HCT116 (cell line): ENCODE results near the gene SUPT3H. TPM values are rescaled to one million over a fixed set of nuclear protein-coding genes. Genes with fewer than 3 reads are reported as not detected.

Experiments used
- ATAC-seq: fragments of 200-7000 bp; cut with Tn5 transposase; 2 replicates; pipeline ENCODE4 v1.9.1; 2020; ENCODE audit warnings: mild to moderate bottlenecking, moderate library complexity
- BruUV-seq: library from RNA; stranded (reverse); fragments of 400-500 nt; replicated peaks from 2 replicates; lab custom pipeline; 2021; lab: Mats Ljungman, UMichigan
- CTCF ChIA-PET: fragments of 300-600 bp; sonication (Branson Sonifier 250); formaldehyde crosslinking; loops from one replicate; lab custom pipeline; 2021; ENCODE audit warnings: antibody characterized with exemption; lab: Charles Lee
- POLR2A ChIA-PET: fragments of 300-600, 350-600 bp; sonication (Branson Sonifier 250); formaldehyde crosslinking; loops from one replicate; lab custom pipeline; 2021; ENCODE audit warnings: antibody characterized with exemption; lab: Charles Lee
- RAD21 ChIA-PET, 2 experiments: fragments of 300-600 bp; sonication (Branson Sonifier 250); formaldehyde crosslinking; loops; one replicate each; lab custom pipeline; 2023; ENCODE audit warnings: low total read pairs in 2 of 2; ENCODE audit not compliant: uncharacterized antibody in 2 of 2, unreplicated experiment in 2 of 2, low non-redundant PET in 1 of 2; lab: Charles Lee
- DNase-seq: peaks from one replicate; pipeline ENCODE4 v3.0.0-alpha.2; 2010; ENCODE audit warnings: low read depth, low spot score
- H2AFZ ChIP-seq: fragments of 200-600 bp; shearing (Covaris generic), sonication (generic); 2 replicates; pipeline ENCODE4 v1.6.1; 2017; ENCODE audit warnings: low read depth, mixed run types, mixed read lengths, antibody characterized with exemption, low read length; ENCODE audit not compliant: poor library complexity, severe bottlenecking
- H3K27ac ChIP-seq: 2 replicates; pipeline ENCODE4 v1.5.1; 2012; ENCODE audit warnings: low read depth, low read length
- H3K27me3 ChIP-seq: fragments of 200-600 bp; sonication (generic); 2 replicates; pipeline ENCODE4 v1.6.1; 2016; ENCODE audit warnings: mixed run types, low read length, mixed read lengths; ENCODE audit not compliant: insufficient read depth
- H3K36me3 ChIP-seq, 2 experiments: fragments of 200-500 bp in 1 of 2; fragments of 200-600 bp in 1 of 2; sonication (Bioruptor generic) in 1 of 2; sonication (generic) in 1 of 2; 2 replicates each; pipeline versions ENCODE4 v1.5.1 to v1.6.1; 2014 to 2016; ENCODE audit warnings: low read length in 2 of 2, inconsistent platforms in 1 of 2, mixed read lengths in 1 of 2, mixed run types in 1 of 2; ENCODE audit not compliant: insufficient read depth in 2 of 2, control insufficient read depth in 1 of 2
- H3K4me1 ChIP-seq, 2 experiments: fragments of 200-600 bp in 1 of 2; sonication (generic) in 1 of 2; 2 replicates each; pipeline versions ENCODE4 v1.5.1 to v1.6.1; 2012 to 2017; ENCODE audit warnings: low read length in 2 of 2, inconsistent platforms in 1 of 2, mild to moderate bottlenecking in 1 of 2, mixed read lengths in 1 of 2, mixed run types in 1 of 2, moderate library complexity in 1 of 2; ENCODE audit not compliant: insufficient read depth in 2 of 2, control insufficient read depth in 1 of 2
- H3K4me2 ChIP-seq: fragments of 200-600 bp; sonication (generic); 2 replicates; pipeline ENCODE4 v1.6.1; 2017; ENCODE audit warnings: mixed run types, low read length, mixed read lengths
- H3K4me3 ChIP-seq, 2 experiments: fragments of 200-600 bp in 1 of 2; sonication (generic) in 1 of 2; replicated peaks in 1 of 2; 2 replicates each; pipeline ENCODE4 v1.5.1; 2011 to 2016; ENCODE audit warnings: low read length in 2 of 2, control low read depth in 1 of 2, low read depth in 1 of 2, mild to moderate bottlenecking in 1 of 2, mixed read lengths in 1 of 2, mixed run types in 1 of 2
- H3K79me2 ChIP-seq: fragments of 200-600 bp; sonication (generic); 2 replicates; pipeline ENCODE4 v1.6.1; 2017; ENCODE audit warnings: mild to moderate bottlenecking, mixed run types, low read length, moderate library complexity, mixed read lengths; ENCODE audit not compliant: insufficient read depth
- H3K9ac ChIP-seq: fragments of 200-600 bp; sonication (generic); 2 replicates; pipeline ENCODE4 v1.6.1; 2016; ENCODE audit warnings: low read length, mixed read lengths
- H3K9me2 ChIP-seq: fragments of 200-600 bp; sonication (generic), shearing (Covaris generic); 2 replicates; pipeline ENCODE4 v1.6.1; 2017; ENCODE audit warnings: mixed run types, mild to moderate bottlenecking, moderate library complexity; ENCODE audit not compliant: insufficient read depth
- H3K9me3 ChIP-seq, 2 experiments: fragments of 200-500 bp in 1 of 2; fragments of 200-600 bp in 1 of 2; sonication (Bioruptor generic) in 1 of 2; sonication (generic) in 1 of 2; 2 replicates each; pipeline ENCODE4 v1.6.1; 2014 to 2017; ENCODE audit warnings: low read length in 2 of 2, mixed read lengths in 2 of 2, inconsistent platforms in 1 of 2, low read depth in 1 of 2, mild to moderate bottlenecking in 1 of 2, mixed run types in 1 of 2, moderate library complexity in 1 of 2; ENCODE audit not compliant: control insufficient read depth in 1 of 2, insufficient read depth in 1 of 2
- H4K20me1 ChIP-seq: fragments of 200-600 bp; sonication (generic), shearing (Covaris generic); 2 replicates; pipeline ENCODE4 v1.6.1; 2017; ENCODE audit warnings: mixed run types, mild to moderate bottlenecking, moderate library complexity; ENCODE audit not compliant: insufficient read depth
- CBX3 ChIP-seq: IDR thresholded peaks from 2 replicates; pipeline ENCODE4 v1.6.1; 2012; ENCODE audit warnings: low read depth
- ELF1 ChIP-seq: IDR thresholded peaks from 2 replicates; pipeline ENCODE4 v1.6.1; 2012; ENCODE audit warnings: low read depth, borderline replicate concordance
- EZH2 ChIP-seq: fragments of 200-600 bp; sonication (generic); IDR thresholded peaks from 2 replicates; pipeline ENCODE4 v1.6.1; 2017; ENCODE audit warnings: antibody characterized with exemption, mixed run types
- EZH2phosphoT487 ChIP-seq: fragments of 200-600 bp; IDR thresholded peaks from 2 replicates; pipeline ENCODE4 v1.6.1; 2018; ENCODE audit warnings: antibody characterized with exemption, borderline replicate concordance
- FOSL1 ChIP-seq: IDR thresholded peaks from 2 replicates; pipeline ENCODE4 v1.6.1; 2012; ENCODE audit warnings: low read depth
- JUND ChIP-seq: IDR thresholded peaks from 2 replicates; pipeline ENCODE4 v1.6.1; 2012
- POLR2A ChIP-seq: IDR thresholded peaks from 2 replicates; pipeline ENCODE4 v1.7.0; 2011; ENCODE audit warnings: borderline replicate concordance; ENCODE audit not compliant: insufficient read depth, insufficient read length; ENCODE audit errors: extremely low read depth
- POLR2AphosphoS5 ChIP-seq: IDR thresholded peaks from 2 replicates; pipeline ENCODE4 v1.6.1; 2011; ENCODE audit warnings: mild to moderate bottlenecking, low read depth, low read length, moderate library complexity
- SP1 ChIP-seq: IDR thresholded peaks from 2 replicates; pipeline ENCODE4 v1.6.1; 2012; ENCODE audit warnings: low read depth
- SRF ChIP-seq: IDR thresholded peaks from 2 replicates; pipeline ENCODE4 v1.6.1; 2012; ENCODE audit warnings: low read depth
- TCF7L2 ChIP-seq: IDR thresholded peaks from 2 replicates; pipeline ENCODE4 v1.7.0; 2011; ENCODE audit warnings: borderline replicate concordance, inconsistent platforms; ENCODE audit not compliant: insufficient read depth, insufficient read length; ENCODE audit errors: extremely low read depth
- YY1 ChIP-seq: IDR thresholded peaks from 2 replicates; pipeline ENCODE4 v1.6.1; 2011; ENCODE audit warnings: low read length, low read depth, moderate library complexity, mild to moderate bottlenecking; ENCODE audit not compliant: insufficient replicate concordance; ENCODE audit errors: extremely low read depth
- ZNF274 ChIP-seq: fragments of 200-500 bp; sonication (Bioruptor generic); IDR thresholded peaks from 2 replicates; pipeline ENCODE4 v1.6.1; 2014; ENCODE audit warnings: mild to moderate bottlenecking, low read depth, low read length, inconsistent platforms
- intact Hi-C: fragments of 100-400 bp; cut with micrococcal nuclease; formaldehyde crosslinking; loops from 2 replicates; pipeline ENCODE4 v1.10.0; 2022
- total RNA-seq: library from RNA; stranded (reverse); gene quantifications from one replicate; pipeline ENCODE4 v1.2.1, GENCODE V29; 2021; ENCODE audit not compliant: unreplicated experiment
- TF ChIP-seq, protein P1 (sequence below): IDR thresholded peaks from 2 replicates; pipeline ENCODE4 v1.6.1; 2012
- TF ChIP-seq, protein P2 (sequence below): IDR thresholded peaks from 2 replicates; pipeline ENCODE4 v1.6.1; 2012
- TF ChIP-seq, protein P3 (sequence below): IDR thresholded peaks from 2 replicates; pipeline ENCODE4 v1.6.1; 2011; ENCODE audit warnings: mild to moderate bottlenecking, low read length, moderate library complexity; ENCODE audit not compliant: insufficient replicate concordance; ENCODE audit errors: extremely low read depth
- TF ChIP-seq, protein P4 (sequence below): IDR thresholded peaks from 2 replicates; pipeline ENCODE4 v1.6.1; 2012; ENCODE audit warnings: low read depth

SUPT3H gene
- total RNA-seq, 1 experiment from 2014 or later, result 7.4 TPM

DNA sequence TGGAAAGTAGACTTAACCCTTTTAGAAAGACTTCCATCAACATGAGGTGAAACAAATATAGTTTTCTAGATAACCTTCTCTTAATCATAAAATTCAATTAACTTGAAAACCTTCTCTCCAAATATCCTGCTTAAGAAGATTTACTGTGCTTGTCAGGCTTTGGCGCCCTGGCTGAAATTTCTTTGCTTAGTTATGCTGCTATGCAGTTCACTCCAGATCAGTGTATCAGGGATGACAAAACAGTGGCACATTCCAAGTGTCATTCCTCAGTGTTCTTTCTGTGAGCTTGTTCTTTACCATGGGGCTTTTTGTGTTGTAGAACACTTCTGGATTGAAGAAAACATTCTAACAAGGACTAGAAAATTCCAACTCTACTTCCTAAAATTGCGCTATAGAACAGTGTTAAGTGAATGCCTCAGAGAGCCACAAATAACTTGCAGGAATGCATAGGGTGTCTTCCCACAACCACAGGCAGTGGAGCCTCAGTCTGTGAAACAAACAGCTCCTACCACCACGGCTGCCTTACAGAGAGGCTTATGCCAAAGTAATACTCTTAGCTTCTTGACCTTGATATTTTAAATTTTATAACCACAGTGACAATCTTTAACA, 546.6 kb downstream of the SUPT3H start:
- H3K27ac ChIP-seq, result no peak overlapping the region
- DNase-seq, result no peak
- no peaks in the 10 kb centered on the region for H3K79me2 ChIP-seq
- no peaks in the 10 kb centered on the region for H3K36me3 ChIP-seq
- H4K20me1 ChIP-seq, result no peaks in the 10 kb centered on the region
- RAD21 ChIA-PET, result no interaction called here
- no peak overlapping the region for H3K9ac ChIP-seq
- H3K9me2 ChIP-seq, result no peaks in the 10 kb centered on the region
- no peaks in the 10 kb centered on the region for H3K9me3 ChIP-seq
- no peak for ATAC-seq
- intact Hi-C loops, result no loop called here
- BruUV-seq, result no TSS peak
- CTCF ChIA-PET, result no interaction called here
- H3K4me1 ChIP-seq, result no peaks in the 10 kb centered on the region
- TF ChIP-seq, protein P1, sequence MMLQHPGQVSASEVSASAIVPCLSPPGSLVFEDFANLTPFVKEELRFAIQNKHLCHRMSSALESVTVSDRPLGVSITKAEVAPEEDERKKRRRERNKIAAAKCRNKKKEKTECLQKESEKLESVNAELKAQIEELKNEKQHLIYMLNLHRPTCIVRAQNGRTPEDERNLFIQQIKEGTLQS, result no peak
- TF ChIP-seq TCF7L2 (no peak), EZH2phosphoT487 (no peak), CBX3 (no peak), SP1 (no peak), SRF (no peak), POLR2A (no peak), FOSL1 (no peak), POLR2AphosphoS5 (no peak), EZH2 (no peak), ELF1 (no peak), JUND (no peak), ZNF274 (no peak), YY1 (no peak)
- TF ChIP-seq, protein P2, sequence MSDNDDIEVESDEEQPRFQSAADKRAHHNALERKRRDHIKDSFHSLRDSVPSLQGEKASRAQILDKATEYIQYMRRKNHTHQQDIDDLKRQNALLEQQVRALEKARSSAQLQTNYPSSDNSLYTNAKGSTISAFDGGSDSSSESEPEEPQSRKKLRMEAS, result no peak
- TF ChIP-seq, protein P3, sequence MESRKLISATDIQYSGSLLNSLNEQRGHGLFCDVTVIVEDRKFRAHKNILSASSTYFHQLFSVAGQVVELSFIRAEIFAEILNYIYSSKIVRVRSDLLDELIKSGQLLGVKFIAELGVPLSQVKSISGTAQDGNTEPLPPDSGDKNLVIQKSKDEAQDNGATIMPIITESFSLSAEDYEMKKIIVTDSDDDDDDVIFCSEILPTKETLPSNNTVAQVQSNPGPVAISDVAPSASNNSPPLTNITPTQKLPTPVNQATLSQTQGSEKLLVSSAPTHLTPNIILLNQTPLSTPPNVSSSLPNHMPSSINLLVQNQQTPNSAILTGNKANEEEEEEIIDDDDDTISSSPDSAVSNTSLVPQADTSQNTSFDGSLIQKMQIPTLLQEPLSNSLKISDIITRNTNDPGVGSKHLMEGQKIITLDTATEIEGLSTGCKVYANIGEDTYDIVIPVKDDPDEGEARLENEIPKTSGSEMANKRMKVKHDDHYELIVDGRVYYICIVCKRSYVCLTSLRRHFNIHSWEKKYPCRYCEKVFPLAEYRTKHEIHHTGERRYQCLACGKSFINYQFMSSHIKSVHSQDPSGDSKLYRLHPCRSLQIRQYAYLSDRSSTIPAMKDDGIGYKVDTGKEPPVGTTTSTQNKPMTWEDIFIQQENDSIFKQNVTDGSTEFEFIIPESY, result no peak
- TF ChIP-seq, protein P4, sequence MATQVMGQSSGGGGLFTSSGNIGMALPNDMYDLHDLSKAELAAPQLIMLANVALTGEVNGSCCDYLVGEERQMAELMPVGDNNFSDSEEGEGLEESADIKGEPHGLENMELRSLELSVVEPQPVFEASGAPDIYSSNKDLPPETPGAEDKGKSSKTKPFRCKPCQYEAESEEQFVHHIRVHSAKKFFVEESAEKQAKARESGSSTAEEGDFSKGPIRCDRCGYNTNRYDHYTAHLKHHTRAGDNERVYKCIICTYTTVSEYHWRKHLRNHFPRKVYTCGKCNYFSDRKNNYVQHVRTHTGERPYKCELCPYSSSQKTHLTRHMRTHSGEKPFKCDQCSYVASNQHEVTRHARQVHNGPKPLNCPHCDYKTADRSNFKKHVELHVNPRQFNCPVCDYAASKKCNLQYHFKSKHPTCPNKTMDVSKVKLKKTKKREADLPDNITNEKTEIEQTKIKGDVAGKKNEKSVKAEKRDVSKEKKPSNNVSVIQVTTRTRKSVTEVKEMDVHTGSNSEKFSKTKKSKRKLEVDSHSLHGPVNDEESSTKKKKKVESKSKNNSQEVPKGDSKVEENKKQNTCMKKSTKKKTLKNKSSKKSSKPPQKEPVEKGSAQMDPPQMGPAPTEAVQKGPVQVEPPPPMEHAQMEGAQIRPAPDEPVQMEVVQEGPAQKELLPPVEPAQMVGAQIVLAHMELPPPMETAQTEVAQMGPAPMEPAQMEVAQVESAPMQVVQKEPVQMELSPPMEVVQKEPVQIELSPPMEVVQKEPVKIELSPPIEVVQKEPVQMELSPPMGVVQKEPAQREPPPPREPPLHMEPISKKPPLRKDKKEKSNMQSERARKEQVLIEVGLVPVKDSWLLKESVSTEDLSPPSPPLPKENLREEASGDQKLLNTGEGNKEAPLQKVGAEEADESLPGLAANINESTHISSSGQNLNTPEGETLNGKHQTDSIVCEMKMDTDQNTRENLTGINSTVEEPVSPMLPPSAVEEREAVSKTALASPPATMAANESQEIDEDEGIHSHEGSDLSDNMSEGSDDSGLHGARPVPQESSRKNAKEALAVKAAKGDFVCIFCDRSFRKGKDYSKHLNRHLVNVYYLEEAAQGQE, result no peak
- TF ChIP-seq, all 23 proteins: peak for 0
- no peaks in the 10 kb centered on the region for H3K27me3 ChIP-seq
- H3K4me3 ChIP-seq, result no peak overlapping the region
- POLR2A ChIA-PET, result no interaction called here
- no peak overlapping the region for H2AFZ ChIP-seq
- no peak overlapping the region for H3K4me2 ChIP-seq
